GM18909 (cell line): ENCODE data around the gene CLCA1.
A peak's percentile ranks its signal among the peaks of the same experiment; 100 is the strongest.

Experiments
- ATAC-seq: cut with Tn5 transposase; IDR thresholded peaks from one replicate; pipeline ENCODE4 v1.9.1; 2021; ENCODE audit warnings: mild to moderate bottlenecking; ENCODE audit not compliant: unreplicated experiment, poor library complexity

Gene CLCA1

DNA sequence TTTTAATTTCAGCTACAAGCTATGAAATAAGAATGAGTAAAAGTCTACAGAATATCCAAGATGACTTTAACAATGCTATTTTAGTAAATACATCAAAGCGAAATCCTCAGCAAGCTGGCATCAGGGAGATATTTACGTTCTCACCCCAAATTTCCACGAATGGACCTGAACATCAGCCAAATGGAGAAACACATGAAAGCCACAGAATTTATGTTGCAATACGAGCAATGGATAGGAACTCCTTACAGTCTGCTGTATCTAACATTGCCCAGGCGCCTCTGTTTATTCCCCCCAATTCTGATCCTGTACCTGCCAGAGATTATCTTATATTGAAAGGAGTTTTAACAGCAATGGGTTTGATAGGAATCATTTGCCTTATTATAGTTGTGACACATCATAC is 13.7 kb upstream of the CLCA1 start:
- ATAC-seq, result no peak

GRCh38 chr1:86460998-86461397 is 7.7 kb upstream of the CLCA1 start:
- ATAC-seq, result no peak

DNA sequence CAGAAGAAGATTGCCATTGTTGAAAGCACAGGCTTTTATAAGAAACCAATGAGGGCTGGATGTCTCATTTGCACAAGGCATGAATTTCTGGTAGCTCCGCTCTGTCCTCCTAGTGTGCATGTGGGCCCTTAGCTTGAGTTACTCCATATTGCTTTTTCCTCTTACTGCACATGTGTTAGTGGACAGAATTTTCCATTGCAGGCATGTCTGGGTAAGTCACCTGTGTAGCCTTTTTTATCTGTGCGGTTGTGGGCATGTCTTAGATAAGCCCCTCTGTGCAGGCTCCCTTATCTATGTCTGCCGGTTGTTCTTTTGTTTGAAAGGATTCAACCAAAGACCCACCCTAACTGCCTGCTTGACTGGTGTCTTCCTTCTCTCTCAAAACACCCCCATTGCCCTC is 7.2 kb upstream of the CLCA1 start:
- ATAC-seq, result no peak

DNA sequence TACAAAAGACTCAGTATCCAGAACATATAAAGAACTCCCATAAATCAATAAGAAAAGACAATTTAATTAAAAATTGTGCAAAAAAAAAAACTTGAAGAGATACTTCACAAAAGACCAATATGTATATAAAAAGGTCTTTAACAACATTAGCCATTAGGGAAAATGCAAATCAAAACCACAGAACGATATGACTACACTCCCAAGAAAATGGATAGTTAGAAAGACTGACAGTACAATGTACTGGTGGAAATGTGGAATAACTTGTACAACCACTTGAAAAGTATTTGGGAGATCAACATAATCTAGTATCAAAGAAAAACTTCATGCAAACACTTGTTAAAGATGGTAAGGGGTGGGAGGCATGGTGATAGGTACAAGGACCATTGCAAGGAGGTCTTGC is 3.9 kb upstream of the CLCA1 start:
- no peak for ATAC-seq

DNA sequence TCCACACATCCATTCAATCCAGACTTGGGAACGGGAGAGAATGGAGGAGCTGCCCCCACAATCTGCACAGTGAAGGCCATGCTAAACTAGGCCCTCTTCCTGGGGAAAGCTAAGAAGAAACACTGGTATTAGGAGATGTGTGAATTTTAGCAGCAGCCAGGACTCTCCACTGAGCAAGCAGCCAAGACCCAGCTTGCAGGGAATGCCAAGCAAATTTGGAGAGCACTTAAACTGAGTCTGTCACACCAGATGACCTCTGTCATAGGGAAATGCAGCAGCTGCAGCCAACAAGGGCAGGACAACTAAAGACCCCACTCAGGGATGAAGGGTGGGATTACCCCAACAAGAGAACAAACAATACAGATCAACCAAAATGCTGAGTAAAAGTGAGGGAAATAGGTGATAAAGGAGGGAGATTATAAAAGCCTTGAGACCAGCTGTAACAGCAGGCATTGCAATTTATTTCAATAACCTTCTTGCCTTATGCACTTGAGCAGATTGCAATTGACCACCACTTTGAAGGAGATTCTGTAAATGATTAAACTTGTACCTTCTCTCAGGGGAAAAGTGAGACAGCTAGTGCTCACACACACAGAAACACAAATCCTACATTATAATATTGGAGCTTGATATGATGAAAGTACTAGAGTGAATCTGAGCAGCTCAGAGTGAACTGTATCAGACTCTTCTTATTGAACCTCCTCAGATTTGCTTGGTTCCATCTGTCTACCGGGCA is 2.5 kb upstream of the CLCA1 start:
- peak; percentile 47 for ATAC-seq

- ATAC-seq, result no peak
Measured at GRCh38 chr1:86466986-86467385, 1.7 kb upstream of the CLCA1 start.

DNA sequence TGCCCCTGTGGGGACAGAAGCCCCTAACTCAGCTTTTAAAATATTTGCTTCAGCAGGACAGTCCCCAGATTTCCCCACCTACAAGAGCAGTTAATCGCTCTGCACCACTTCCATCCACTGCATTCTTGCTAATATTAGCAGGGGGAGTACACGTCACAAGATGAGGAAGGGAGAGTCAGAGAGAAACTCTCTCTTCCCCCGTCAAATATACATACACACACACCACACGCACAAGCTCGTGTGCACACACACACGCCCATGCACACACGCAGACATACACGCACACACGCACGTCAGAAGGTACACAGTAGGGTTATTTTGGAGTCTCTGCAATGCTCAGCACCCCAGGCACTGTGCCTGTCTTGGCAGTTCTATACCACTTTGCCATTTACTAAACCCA is 2.1 kb downstream of the CLCA1 start:
- ATAC-seq, result peak; percentile 51

DNA sequence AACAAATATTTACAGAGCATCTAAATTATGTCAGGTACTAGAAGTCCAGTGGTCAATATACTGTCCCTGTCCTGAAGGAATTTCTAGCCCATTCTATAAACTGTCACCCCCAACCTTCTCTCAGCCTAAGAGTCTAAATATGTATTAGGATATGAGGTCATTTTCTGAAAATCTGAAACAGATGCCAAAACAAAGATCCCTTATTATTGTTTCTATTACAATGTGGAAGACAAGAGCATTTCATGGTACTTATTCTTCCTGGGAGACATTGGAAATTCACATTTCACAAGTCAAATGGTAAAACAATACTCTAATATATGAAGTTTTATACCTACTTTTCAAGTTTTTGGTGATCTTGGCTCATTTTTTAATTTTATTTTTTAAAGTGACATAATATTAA is 2.6 kb downstream of the CLCA1 start:
- no peak for ATAC-seq

DNA sequence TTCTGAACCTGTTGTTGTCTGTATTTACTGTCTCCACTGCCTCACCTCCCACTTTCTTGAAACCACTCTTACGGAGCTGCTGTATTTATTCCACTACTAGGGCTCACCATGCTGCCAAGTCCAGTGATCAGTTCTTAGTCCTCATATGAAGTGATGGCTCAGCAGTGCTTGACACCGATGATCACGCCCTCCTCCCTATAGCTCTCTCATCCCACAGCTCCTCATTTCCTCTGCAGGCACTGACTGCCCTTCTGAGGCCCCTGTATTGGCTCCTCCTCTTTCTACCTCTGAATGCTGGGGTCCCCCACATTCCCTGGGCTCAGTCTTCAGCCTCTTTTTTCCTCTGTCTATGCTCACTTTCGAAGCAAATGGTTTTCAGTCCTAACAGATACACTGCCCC is 3.4 kb downstream of the CLCA1 start:
- no peak for ATAC-seq

GRCh38 chr1:86472767-86473166 is 4.0 kb downstream of the CLCA1 start:
- ATAC-seq, result no peak

GRCh38 chr1:86477256-86477655 is 8.5 kb downstream of the CLCA1 start:
- no peak for ATAC-seq

DNA sequence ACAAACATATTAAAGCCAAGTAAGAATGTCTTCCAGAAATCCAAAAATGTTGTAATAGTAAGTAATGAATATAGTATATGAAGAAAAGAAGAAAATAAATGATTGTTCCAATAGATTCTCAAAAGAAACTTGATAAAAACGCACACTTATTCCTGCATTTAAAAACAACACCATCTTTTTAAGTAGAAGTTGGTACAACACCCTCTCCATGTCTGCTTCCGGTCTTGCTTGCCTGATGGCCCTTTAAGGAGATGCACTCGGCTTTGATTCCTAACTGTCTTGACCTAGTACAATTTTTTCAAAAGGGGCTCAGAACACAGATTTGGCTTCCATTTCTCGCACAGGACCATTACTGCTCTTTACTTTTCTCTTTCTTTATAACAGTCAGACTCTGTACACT is 9.0 kb downstream of the CLCA1 start:
- no peak for ATAC-seq

DNA sequence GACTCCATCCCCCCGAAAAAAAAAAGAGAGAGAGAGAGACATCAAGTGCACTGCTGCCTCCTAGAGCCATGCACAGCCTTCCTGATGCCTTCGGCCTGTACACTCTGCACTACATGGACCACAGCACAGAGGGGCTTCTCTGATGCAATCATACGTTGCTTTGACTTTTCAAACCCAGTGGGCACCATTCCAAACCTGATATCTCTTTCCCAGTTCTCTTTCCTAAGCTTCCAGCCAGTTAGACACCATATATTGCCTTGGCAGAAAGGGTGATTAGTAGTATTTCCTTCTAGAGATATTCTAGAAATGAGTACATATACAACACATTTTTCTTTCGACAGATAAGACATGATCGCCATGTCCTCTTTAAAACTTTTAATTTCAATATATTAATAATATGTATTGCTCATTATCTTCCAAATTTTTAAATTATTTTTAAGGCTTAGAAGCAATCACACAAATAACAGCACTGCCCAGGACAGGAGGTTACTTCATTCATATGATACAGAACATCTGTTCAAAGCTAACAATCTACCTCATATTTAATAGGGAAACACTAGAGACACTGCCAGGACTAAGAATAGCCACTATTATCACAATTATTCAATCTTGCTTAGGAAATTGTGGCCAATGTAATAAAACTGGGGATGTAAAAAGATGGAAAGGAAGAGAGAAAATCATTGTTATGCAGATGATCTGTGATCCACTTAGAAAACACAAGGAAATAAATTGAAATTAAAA is 9.9 kb downstream of the CLCA1 start:
- no peak for ATAC-seq

- no peak for ATAC-seq
Measured at GRCh38 chr1:86481966-86482365, 13.2 kb downstream of the CLCA1 start.

DNA sequence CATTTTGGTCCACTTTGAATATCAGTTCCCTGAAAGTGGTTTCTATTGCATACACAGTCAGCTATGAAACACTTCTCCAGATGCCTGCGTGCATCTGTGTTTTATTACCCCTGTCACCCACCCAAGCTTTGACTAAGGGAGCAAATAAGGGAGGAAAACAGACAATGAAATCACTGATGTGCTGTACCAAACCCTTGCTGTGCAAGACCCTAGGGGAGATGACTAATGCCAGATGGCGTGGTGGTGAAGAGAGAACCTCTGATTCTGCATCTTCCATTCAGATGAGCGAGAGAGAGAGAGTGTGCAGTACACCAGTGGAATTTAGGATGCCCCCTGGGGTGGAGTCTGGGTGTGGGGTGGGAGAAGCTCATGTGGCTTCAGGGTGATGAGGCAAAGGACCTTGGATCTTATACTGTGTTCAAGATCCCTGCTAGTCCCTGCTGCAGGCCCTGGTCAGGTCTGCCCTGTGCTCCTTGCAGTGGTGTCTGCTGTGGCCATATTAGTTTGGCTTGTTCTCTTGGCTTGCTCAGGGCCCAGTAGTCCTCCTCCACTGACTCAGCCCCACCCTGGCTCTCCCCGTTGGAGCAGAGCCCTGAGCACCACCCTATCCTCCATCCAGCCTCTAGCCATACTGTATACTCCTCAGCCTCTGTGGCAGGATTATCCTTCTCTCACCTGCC is 18.5 kb downstream of the CLCA1 start:
- no peak for ATAC-seq

DNA sequence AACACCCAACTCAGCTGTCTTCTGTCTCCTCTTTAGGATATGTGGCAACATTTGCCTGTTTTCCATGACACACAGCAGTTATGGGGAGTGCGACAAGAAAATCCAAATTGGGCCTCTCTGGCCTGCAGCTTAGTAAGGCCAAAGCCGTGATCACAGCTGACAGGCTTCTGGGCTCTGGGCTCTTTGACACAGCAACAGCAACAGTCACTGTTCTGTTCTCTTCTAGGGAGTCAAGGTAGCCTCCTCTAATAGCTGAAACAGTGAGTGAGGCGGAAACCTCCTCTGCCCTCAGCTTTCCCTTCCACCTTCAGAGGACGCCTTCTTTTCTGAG is 19.0 kb downstream of the CLCA1 start:
- ATAC-seq, result no peak

- no peak for ATAC-seq
Measured at GRCh38 chr1:86489242-86489878, 20.6 kb downstream of the CLCA1 start.

- no peak for ATAC-seq
Measured at GRCh38 chr1:86491171-86491950, 22.6 kb downstream of the CLCA1 start.

DNA sequence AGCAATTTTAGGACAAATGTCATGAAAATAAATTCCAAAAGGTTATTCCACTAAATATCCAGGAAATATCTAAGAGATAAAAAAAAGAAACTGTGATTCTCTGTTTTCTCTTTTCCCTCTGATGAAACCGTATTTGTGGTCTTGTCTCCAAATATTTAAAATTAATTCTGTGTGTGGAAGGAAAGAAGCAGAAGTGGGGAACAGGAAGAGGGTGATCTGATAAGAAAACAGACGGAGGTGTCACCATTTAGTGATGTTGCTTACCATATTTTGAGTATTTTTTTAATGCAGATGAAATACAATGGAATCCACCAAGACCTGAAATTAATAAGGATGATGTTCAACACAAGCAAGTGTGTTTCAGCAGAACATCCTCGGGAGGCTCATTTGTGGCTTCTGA is 29.6 kb downstream of the CLCA1 start:
- ATAC-seq, result no peak

GRCh38 chr1:86499987-86500593 is 31.4 kb downstream of the CLCA1 start:
- ATAC-seq, result peak; percentile 57
